IMR-90 (cell line): Measurements from ENCODE around the gene IGDCC3.

ENCODE experiments used
- CHD1 ChIP-seq: IDR thresholded peaks from 2 replicates; pipeline ENCODE4 v1.6.1; 2012; ENCODE audit warnings: low read depth, low read length, improper control_type of control experiment
- POLR2A ChIP-seq: IDR thresholded peaks from 2 replicates; pipeline ENCODE4 v1.6.1; 2012; ENCODE audit warnings: mild to moderate bottlenecking, low read depth, low read length
- RCOR1 ChIP-seq: IDR thresholded peaks from 2 replicates; pipeline ENCODE4 v1.6.1; 2012; ENCODE audit warnings: mild to moderate bottlenecking, low read length, improper control_type of control experiment; ENCODE audit not compliant: insufficient replicate concordance
- TF ChIP-seq, protein P1 (sequence below): conservative IDR thresholded peaks from 2 replicates; pipeline ENCODE4 v1.5.1; 2012; ENCODE audit warnings: mild to moderate bottlenecking, low read depth, low read length, improper control_type of control experiment
- TF ChIP-seq, protein P2 (sequence below): fragments of 150-350 bp; IDR thresholded peaks from 2 replicates; pipeline ENCODE4 v1.6.1; 2017; ENCODE audit warnings: mild to moderate bottlenecking, antibody characterized with exemption, low read length, low read depth
- TF ChIP-seq, protein P3 (sequence below): fragments of 150-350 bp; IDR thresholded peaks from 2 replicates; pipeline ENCODE4 v1.6.1; 2016; ENCODE audit warnings: low read depth, mild to moderate bottlenecking, low read length, moderate library complexity, borderline replicate concordance

DNA sequence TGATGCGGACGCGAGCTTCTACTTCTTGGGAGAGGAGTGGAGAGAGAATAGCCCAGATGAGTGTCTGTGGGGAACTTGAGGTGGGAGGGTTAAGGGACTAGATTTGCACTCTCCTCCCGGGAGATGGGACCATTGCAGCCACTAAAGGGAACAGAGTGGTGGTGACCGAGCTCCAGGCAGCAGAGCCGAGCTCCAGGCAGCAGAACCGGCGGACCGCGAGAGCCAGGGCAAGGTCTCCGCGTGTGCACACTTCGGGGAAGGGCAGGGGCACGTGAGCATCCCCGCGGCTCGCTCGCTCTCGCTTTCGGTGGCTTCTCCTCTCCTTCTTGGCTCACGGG, 1.1 kb downstream of the IGDCC3 start:
- TF ChIP-seq CHD1 (no peak), RCOR1 (no peak), POLR2A (no peak)
- TF ChIP-seq, protein P1, sequence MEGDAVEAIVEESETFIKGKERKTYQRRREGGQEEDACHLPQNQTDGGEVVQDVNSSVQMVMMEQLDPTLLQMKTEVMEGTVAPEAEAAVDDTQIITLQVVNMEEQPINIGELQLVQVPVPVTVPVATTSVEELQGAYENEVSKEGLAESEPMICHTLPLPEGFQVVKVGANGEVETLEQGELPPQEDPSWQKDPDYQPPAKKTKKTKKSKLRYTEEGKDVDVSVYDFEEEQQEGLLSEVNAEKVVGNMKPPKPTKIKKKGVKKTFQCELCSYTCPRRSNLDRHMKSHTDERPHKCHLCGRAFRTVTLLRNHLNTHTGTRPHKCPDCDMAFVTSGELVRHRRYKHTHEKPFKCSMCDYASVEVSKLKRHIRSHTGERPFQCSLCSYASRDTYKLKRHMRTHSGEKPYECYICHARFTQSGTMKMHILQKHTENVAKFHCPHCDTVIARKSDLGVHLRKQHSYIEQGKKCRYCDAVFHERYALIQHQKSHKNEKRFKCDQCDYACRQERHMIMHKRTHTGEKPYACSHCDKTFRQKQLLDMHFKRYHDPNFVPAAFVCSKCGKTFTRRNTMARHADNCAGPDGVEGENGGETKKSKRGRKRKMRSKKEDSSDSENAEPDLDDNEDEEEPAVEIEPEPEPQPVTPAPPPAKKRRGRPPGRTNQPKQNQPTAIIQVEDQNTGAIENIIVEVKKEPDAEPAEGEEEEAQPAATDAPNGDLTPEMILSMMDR, result no peak
- TF ChIP-seq, protein P2, sequence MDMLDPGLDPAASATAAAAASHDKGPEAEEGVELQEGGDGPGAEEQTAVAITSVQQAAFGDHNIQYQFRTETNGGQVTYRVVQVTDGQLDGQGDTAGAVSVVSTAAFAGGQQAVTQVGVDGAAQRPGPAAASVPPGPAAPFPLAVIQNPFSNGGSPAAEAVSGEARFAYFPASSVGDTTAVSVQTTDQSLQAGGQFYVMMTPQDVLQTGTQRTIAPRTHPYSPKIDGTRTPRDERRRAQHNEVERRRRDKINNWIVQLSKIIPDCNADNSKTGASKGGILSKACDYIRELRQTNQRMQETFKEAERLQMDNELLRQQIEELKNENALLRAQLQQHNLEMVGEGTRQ, result peak; percentile 51; the same call in 1 of the 2 replicates
- TF ChIP-seq, protein P3, sequence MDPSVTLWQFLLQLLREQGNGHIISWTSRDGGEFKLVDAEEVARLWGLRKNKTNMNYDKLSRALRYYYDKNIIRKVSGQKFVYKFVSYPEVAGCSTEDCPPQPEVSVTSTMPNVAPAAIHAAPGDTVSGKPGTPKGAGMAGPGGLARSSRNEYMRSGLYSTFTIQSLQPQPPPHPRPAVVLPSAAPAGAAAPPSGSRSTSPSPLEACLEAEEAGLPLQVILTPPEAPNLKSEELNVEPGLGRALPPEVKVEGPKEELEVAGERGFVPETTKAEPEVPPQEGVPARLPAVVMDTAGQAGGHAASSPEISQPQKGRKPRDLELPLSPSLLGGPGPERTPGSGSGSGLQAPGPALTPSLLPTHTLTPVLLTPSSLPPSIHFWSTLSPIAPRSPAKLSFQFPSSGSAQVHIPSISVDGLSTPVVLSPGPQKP, result no peak
